GM10266 (cell line): Measurements from ENCODE around the gene CES3.
"Not testable (repeated sequence)": the region's sequence is repeated elsewhere in the genome, so short reads cannot be mapped to it uniquely, and the experiment has no call there.

Experiments used
- DNase-seq: peaks from one replicate; pipeline ENCODE4 v3.0.0; 2012; ENCODE audit errors: extremely low spot score
- TF ChIP-seq, protein P1 (sequence below): IDR thresholded peaks from 2 replicates; pipeline ENCODE4 v1.5.1; 2012; ENCODE audit warnings: mild to moderate bottlenecking, low read depth; ENCODE audit not compliant: control insufficient read depth, insufficient read depth; ENCODE audit errors: missing control alignments

CES3 gene

DNA sequence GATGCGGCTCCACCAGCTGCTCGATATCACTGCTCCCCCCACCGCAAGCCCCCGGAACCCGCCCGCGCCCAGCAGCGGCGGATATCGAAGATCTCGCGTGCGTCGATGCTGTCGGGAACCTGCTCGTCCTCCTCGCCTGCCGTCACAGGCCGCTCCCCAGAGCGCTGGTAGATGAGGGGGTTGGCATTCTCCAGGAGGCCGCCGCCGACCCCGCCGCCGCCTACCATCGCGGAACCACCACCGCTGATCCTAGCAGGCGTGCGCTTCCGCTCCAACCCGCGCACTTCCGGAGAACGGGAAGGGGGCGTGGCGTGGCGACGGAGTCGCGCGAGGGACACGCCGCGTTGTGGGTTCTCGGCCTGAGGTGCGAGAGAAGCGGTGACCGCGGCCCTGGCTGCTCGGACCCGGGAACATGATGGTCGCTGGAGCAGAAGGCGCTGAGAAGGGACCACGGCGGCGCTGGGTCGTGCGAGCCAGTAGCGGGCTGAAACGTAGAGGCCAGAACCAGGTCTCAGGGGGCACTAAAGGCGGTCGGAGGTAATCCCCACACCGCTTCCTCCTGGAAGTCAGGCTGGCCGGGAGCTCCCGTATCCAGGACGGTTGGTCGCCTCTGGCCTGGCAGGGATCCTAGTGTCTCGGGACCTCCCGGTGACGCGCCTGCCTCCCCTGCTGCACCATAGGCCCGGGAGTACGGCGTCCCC is 26.8 kb upstream of the CES3 start, which contains the start of gene CIAO2B:
TSS of gene CIAO2B (minus strand) at position 265 of the 701 bp plus-strand sequence. CDS start at position 227, 38 bp downstream.
- peak; percentile 90 for DNase-seq
- TF ChIP-seq, protein P1, sequence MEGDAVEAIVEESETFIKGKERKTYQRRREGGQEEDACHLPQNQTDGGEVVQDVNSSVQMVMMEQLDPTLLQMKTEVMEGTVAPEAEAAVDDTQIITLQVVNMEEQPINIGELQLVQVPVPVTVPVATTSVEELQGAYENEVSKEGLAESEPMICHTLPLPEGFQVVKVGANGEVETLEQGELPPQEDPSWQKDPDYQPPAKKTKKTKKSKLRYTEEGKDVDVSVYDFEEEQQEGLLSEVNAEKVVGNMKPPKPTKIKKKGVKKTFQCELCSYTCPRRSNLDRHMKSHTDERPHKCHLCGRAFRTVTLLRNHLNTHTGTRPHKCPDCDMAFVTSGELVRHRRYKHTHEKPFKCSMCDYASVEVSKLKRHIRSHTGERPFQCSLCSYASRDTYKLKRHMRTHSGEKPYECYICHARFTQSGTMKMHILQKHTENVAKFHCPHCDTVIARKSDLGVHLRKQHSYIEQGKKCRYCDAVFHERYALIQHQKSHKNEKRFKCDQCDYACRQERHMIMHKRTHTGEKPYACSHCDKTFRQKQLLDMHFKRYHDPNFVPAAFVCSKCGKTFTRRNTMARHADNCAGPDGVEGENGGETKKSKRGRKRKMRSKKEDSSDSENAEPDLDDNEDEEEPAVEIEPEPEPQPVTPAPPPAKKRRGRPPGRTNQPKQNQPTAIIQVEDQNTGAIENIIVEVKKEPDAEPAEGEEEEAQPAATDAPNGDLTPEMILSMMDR = no peak

DNA sequence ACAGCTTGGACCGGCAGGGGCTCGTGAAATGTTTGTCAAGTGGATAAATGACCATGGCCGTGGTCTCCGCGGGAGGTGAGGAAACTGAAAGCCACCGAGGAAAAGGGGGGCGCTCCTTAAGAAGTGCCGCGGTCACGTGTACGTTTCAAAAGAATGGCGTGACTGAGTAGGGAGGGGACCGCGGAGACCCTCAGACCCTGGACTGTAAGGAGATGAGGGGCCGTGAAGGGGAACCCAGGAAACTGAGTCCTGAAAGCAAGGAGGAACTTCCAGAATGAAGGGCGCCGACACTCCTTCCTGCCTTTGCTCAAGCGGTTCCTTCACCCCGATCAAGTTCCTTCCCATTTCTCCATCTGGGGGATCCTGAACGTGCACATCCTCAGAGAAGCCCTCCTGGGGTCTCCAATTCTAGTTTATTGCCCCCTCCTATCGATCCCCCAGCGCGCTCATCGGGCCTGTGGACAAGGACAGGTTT is 26.2 kb upstream of the CES3 start:
- DNase-seq = not testable (repeated sequence)

DNA sequence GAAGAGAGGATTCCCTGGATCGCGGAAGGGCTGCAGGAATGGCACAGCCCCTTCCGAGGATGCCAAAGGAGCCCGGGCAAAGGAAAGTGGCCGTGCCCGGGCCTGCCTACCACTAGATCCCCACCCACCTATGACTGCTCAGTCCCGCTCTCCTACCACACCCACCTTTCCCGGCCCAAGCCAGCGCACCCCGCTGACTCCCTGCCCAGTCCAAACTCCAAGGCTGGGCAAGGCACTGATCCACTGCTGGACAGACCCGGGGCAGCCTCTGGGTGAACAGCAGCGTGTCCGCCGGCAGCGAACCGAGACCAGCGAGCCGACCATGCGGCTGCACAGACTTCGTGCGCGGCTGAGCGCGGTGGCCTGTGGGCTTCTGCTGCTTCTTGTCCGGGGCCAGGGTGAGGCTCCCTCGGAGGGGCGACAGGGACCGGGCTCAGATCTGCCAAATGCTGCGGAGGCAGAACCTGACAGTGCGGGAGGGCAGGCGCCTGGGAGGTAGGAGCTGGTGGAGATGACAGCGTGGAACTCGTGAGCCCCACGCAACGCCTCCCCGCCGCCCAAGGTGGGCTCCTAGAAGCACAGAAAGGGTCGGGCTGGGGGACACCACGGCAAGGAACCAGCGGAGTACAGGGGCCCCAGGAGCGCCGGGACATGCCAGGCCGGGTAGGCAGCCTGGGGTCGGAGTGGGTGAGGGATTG is 25.6 kb upstream of the CES3 start, which contains the start of gene CES2:
TSS of gene CES2 (plus strand) at position 203 of the 698 bp plus-strand sequence. CDS start at position 323, 120 bp downstream.
- DNase-seq = no peak
- TF ChIP-seq, protein P1 = no peak

DNA sequence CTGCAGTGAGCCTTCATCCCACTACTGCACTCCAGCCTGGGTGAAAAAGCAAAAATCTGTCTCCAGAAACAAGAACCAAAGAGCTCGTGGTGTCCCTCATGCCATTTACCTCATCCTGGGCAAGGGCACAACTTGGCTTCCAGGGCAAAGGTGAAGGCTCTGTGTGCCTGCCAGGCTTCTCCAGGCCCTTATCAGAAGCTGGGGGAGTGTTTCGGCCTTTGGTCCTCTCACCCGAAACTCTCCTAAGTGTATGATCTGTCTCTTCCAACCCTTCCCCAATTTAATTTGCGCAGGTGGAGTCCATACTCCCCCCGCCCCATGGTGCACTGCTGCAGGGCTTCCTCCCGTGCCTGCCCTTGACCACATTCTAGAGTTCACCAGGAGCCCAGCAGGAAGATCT is 24.6 kb upstream of the CES3 start:
- DNase-seq = no peak
- TF ChIP-seq, protein P1 = no peak

DNA sequence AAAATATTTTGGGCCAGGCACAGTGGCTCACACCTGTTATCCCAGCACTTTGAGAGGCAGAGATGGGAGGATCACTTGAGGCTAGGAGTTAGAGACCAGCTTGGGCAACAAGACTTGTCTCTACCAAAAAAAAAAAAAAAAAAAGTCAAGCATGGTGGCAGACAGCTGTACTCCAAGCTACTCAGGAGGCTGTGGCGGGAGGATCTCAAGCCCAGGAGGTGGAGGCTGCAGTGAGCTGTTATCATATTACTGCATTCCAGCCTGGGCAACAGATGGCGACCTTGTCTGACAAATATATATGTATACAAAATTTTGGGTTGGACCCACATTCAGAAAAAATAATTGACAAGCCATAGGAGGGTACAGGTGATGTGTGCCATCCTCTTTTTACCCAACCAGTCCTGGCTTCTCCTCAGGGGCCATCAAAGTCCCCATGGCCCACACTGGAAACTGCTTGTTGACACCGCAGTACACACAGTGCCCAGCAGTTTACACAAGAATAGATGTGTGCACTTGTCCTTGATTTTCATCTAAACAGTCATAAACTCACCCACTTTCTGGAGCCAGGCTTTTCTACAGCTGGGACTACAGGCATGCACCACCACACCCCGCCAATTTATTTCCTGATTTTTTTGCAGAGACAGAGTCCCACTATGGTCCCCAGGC is 24.0 kb upstream of the CES3 start:
- no peak for DNase-seq
- TF ChIP-seq, protein P1 = no peak

DNA sequence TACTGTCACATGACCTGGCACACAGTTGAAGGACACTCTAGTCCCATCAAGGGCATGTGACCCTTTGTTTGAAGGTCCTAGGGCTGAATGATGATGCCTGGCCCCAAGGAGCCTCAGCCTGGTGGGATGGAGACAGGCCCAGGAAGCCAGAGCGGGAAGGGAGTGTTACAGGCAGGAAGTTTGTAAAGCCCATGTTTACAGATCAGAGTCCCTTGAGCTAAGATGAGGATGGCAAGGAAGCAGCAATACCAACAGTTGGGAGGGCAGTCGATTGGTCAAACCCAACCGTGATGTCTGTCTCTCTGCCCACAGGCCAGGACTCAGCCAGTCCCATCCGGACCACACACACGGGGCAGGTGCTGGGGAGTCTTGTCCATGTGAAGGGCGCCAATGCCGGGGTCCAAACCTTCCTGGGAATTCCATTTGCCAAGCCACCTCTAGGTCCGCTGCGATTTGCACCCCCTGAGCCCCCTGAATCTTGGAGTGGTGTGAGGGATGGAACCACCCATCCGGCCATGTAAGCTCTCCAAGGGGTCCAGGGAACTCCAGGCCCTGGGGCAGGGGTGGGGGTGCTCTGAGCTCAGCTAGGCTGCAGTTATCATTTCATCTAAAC is 23.2 kb upstream of the CES3 start:
- DNase-seq = no peak
- TF ChIP-seq, protein P1 = no peak

DNA sequence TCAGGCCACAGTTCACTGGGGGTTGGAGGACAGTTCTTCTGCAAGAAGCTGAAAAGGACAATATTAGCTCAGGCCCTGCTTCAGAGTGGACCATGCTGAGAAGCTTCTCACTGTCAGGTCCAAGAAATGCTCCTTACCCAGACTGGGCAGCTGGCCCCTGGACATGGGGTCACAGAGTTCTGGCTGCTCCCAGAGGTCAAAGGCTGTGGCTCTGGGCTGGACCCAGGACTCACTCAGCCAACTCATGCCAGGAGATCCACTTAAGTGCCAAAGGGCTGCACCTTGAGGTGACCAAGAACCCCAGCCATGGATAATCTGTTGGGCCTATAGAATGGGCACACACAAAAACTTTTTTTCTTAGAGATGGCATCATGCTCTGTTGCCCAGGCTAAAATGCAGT is 21.7 kb upstream of the CES3 start:
- no peak for DNase-seq
- TF ChIP-seq, protein P1 = no peak
